Neural crest cell (in vitro differentiated cells): ENCODE data around the gene CLTC. TPM values are rescaled to one million over a fixed set of nuclear protein-coding genes. Genes with fewer than 3 reads are reported as not detected.

Experiments used
- DNase-seq: peaks from one replicate; pipeline ENCODE4 v3.0.0; 2021; ENCODE audit warnings: low read depth, mixed read lengths, low spot score
- H3K27ac Mint-ChIP-seq: one replicate; pipeline ENCODE4 v1.8.0; 2021; ENCODE audit warnings: mild to moderate bottlenecking, mixed read lengths; ENCODE audit not compliant: unreplicated experiment
- H3K27me3 Mint-ChIP-seq: 2 replicates; pipeline ENCODE4 v1.8.0; 2021; ENCODE audit warnings: low read depth, mild to moderate bottlenecking, mixed read lengths
- H3K36me3 Mint-ChIP-seq: 2 replicates; pipeline ENCODE4 v1.8.0; 2021; ENCODE audit warnings: low read depth, mild to moderate bottlenecking, mixed read lengths
- H3K4me1 Mint-ChIP-seq: 2 replicates; pipeline ENCODE4 v1.8.0; 2021; ENCODE audit warnings: mixed read lengths
- H3K4me3 Mint-ChIP-seq: one replicate; pipeline ENCODE4 v1.8.0; 2021; ENCODE audit warnings: mild to moderate bottlenecking, mixed read lengths
- H3K9me3 Mint-ChIP-seq: 2 replicates; pipeline ENCODE4 v1.8.0; 2021; ENCODE audit warnings: mixed read lengths
- total RNA-seq: library from RNA; stranded (reverse); gene quantifications from 2 replicates; pipeline ENCODE4 v1.2.1, GENCODE V29; 2021
- TF ChIP-seq, protein P1 (sequence below): fragments of 200-600 bp; sonication (generic); conservative IDR thresholded peaks from 2 replicates; pipeline ENCODE4 v1.5.0; 2021; ENCODE audit warnings: antibody characterized with exemption, mild to moderate bottlenecking

The CLTC gene
- total RNA-seq, 1 donor from 2014 or later, result 244 TPM

GRCh38 chr17:59714255-59714654 is 94.6 kb downstream of the CLTC start:
- no peaks in the 10 kb centered on the region for H3K27me3 Mint-ChIP-seq
- H3K27ac Mint-ChIP-seq, result no peak overlapping the region
- H3K36me3 Mint-ChIP-seq, result no peaks in the 10 kb centered on the region
- H3K9me3 Mint-ChIP-seq, result no peaks in the 10 kb centered on the region
- H3K4me3 Mint-ChIP-seq, result no peak overlapping the region
- no peak for DNase-seq
- H3K4me1 Mint-ChIP-seq, result peaks cover 17% of the 10 kb centered on the region
- TF ChIP-seq, protein P1, sequence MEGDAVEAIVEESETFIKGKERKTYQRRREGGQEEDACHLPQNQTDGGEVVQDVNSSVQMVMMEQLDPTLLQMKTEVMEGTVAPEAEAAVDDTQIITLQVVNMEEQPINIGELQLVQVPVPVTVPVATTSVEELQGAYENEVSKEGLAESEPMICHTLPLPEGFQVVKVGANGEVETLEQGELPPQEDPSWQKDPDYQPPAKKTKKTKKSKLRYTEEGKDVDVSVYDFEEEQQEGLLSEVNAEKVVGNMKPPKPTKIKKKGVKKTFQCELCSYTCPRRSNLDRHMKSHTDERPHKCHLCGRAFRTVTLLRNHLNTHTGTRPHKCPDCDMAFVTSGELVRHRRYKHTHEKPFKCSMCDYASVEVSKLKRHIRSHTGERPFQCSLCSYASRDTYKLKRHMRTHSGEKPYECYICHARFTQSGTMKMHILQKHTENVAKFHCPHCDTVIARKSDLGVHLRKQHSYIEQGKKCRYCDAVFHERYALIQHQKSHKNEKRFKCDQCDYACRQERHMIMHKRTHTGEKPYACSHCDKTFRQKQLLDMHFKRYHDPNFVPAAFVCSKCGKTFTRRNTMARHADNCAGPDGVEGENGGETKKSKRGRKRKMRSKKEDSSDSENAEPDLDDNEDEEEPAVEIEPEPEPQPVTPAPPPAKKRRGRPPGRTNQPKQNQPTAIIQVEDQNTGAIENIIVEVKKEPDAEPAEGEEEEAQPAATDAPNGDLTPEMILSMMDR, result no peak

DNA sequence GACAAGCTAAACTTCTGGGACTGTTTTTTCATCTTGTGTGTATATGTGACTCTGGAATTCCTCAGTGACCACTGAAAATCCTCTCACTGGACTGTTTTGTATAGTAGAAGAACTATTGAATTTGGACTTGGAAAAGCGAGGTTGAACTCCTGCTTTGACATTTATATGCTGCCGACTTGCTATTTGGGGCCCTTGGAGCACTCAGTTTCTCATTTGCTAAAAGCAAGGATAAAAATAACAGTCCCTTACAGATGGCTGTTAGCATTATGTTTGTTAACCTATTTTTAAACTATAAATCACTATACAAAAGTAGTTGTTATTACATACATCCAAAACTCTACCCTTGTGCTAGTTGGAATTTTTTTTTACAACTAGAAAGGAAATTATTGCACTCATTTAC is 96.7 kb downstream of the CLTC start:
- TF ChIP-seq, protein P1, result no peak
- DNase-seq, result no peak
- H3K27me3 Mint-ChIP-seq, result no peaks in the 10 kb centered on the region
- H3K4me1 Mint-ChIP-seq, result peaks cover 18% of the 10 kb centered on the region
- H3K36me3 Mint-ChIP-seq, result no peaks in the 10 kb centered on the region
- H3K4me3 Mint-ChIP-seq, result no peak overlapping the region
- H3K27ac Mint-ChIP-seq, result no peak overlapping the region
- H3K9me3 Mint-ChIP-seq, result no peaks in the 10 kb centered on the region

DNA sequence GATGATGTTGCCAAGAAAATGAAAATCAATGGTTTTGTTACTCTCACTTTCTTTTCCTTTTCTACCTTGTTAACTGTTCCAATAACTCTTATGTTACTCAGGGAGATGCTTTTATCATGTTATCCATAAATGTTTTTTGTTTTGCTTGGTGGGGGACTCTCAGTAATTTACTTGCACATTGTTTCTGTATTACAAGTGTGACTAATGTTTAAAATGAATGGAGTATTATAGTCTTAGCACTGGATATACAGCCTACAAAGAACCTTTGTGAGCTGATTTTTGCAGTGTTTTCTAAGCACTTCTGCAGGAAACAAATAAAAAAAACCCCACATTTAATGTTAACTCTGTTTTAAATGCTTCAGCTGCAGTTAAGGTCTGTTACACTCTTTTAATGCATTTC is 99.8 kb downstream of the CLTC start:
- Mint-ChIP-seq H3K36me3 (no peaks in the 10 kb centered on the region), H3K27me3 (no peaks in the 10 kb centered on the region), H3K4me1 (peaks cover 15% of the 10 kb centered on the region), H3K4me3 (peak overlapping the region; percentile 1), H3K9me3 (no peaks in the 10 kb centered on the region), H3K27ac (peak overlapping the region; percentile 21)
- DNase-seq, result no peak
- TF ChIP-seq, protein P1, result no peak

DNA sequence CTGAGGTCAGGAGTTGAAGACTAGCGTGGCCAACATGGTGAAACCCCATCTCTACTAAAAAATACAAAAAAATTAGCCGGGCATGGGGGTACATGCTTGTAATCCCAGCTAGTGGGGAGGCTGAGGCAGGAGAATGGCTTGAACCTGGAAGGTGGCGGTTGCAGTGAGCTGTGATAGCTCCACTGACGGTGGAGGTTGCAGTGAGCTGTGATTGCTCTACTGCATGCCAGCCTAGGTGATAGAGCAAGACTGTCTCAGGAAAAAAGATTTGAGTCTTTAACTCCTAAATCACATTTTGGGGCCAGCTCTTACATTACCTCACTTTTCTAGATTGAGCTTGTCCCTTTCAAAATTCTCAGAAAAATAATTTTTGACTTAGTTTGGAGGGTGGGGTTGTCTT is 102.9 kb downstream of the CLTC start:
- DNase-seq, result no peak
- TF ChIP-seq, protein P1, result no peak
- H3K27me3 Mint-ChIP-seq, result no peaks in the 10 kb centered on the region
- H3K4me1 Mint-ChIP-seq, result peaks cover 15% of the 10 kb centered on the region
- no peak overlapping the region for H3K27ac Mint-ChIP-seq
- no peaks in the 10 kb centered on the region for H3K9me3 Mint-ChIP-seq
- H3K4me3 Mint-ChIP-seq, result no peak overlapping the region
- no peaks in the 10 kb centered on the region for H3K36me3 Mint-ChIP-seq

DNA sequence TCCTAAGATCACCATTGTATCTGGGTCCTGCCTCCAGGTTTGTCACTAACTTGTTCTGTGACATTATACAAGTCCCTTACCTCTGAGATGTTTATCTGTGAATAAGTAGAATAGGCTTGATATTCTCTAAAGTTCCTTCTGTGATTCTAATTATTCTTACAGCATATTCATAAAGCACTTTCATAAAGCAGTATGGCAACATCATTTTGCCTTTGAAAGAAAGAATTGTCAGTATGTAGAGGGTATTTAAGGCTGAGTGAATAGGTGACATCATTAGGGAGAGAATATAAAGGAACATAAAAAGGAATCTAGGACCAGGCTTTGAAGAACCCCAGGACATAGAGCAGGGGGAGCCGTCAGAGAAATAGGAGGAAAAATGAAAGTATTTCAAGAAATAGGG is 103.3 kb downstream of the CLTC start:
- Mint-ChIP-seq H3K27me3 (no peaks in the 10 kb centered on the region), H3K4me3 (no peak overlapping the region), H3K36me3 (no peaks in the 10 kb centered on the region), H3K9me3 (no peaks in the 10 kb centered on the region), H3K4me1 (peaks cover 15% of the 10 kb centered on the region), H3K27ac (no peak overlapping the region)
- DNase-seq, result no peak
- TF ChIP-seq, protein P1, result no peak

- TF ChIP-seq, protein P1, result no peak
- no peak overlapping the region for H3K4me3 Mint-ChIP-seq
- no peak for DNase-seq
- H3K27me3 Mint-ChIP-seq, result no peaks in the 10 kb centered on the region
- H3K27ac Mint-ChIP-seq, result no peak overlapping the region
- peaks cover 15% of the 10 kb centered on the region for H3K4me1 Mint-ChIP-seq
- H3K36me3 Mint-ChIP-seq, result no peaks in the 10 kb centered on the region
- H3K9me3 Mint-ChIP-seq, result no peaks in the 10 kb centered on the region
Observed at GRCh38 chr17:59723607-59724006, 103.9 kb downstream of the CLTC start.
